ENCODE measurements around the gene KCNK15.

KCNK15 gene

GRCh38 chr20:44715499-44716308, 30.0 kb upstream of the KCNK15 start:
- no peak for DNase-seq

- no peak for DNase-seq
Measured at GRCh38 chr20:44716309-44717106, 29.2 kb upstream of the KCNK15 start.

GRCh38 chr20:44717986-44718385, 27.7 kb upstream of the KCNK15 start:
- no peak for DNase-seq

GRCh38 chr20:44719841-44720240, 25.8 kb upstream of the KCNK15 start:
- no peak for DNase-seq

GRCh38 chr20:44720621-44720996, 25.1 kb upstream of the KCNK15 start:
- DNase-seq, result peak; percentile 56

GRCh38 chr20:44720997-44721784, 24.5 kb upstream of the KCNK15 start:
- DNase-seq, result no peak

- no peak for DNase-seq
Measured at GRCh38 chr20:44721785-44722054, 23.9 kb upstream of the KCNK15 start.

GRCh38 chr20:44722990-44723389, 22.7 kb upstream of the KCNK15 start:
- no peak for DNase-seq

- no peak for DNase-seq
Measured at GRCh38 chr20:44723391-44723790, 22.3 kb upstream of the KCNK15 start.

- no peak for DNase-seq
Measured at GRCh38 chr20:44723798-44724362, 21.8 kb upstream of the KCNK15 start.

GRCh38 chr20:44724423-44725091, 21.1 kb upstream of the KCNK15 start:
- no peak for DNase-seq

GRCh38 chr20:44725837-44726236, 19.8 kb upstream of the KCNK15 start:
- no peak for DNase-seq

GRCh38 chr20:44727039-44727438, 18.6 kb upstream of the KCNK15 start:
- no peak for DNase-seq

- no peak for DNase-seq
Measured at GRCh38 chr20:44727651-44728050, 18.0 kb upstream of the KCNK15 start.

- DNase-seq, result peak; percentile 18
Measured at GRCh38 chr20:44728801-44729443, 16.7 kb upstream of the KCNK15 start.

GRCh38 chr20:44730441-44730840, 15.2 kb upstream of the KCNK15 start:
- no peak for DNase-seq

- DNase-seq, result no peak
Measured at GRCh38 chr20:44731657-44732056, 14.0 kb upstream of the KCNK15 start.

GRCh38 chr20:44732327-44732726, 13.3 kb upstream of the KCNK15 start:
- no peak for DNase-seq

GRCh38 chr20:44733341-44734069, 12.2 kb upstream of the KCNK15 start:
- DNase-seq, result peak; percentile 54

GRCh38 chr20:44734938-44735337, 10.7 kb upstream of the KCNK15 start:
- DNase-seq, result no peak

- no peak for DNase-seq
Measured at GRCh38 chr20:44735816-44736169, 9.9 kb upstream of the KCNK15 start.

All from NCI-H1694 treated with DMSO at 0.1 percent for 48 hours (cell line).